AG04450 (cell line): ENCODE results near the gene PARD3. TPM values are rescaled to one million over a fixed set of nuclear protein-coding genes. Genes with fewer than 3 reads are reported as not detected.

Experiments
- CTCF ChIA-PET: fragments of 300-600, 350-600 bp; formaldehyde crosslinking; extraction: SDS; loops from one replicate; lab custom pipeline; 2022; ENCODE audit warnings: antibody characterized with exemption, inconsistent platforms; lab: Charles Lee
- POLR2A ChIA-PET: fragments of 350-600 bp; formaldehyde crosslinking; extraction: SDS; loops from one replicate; lab custom pipeline; 2021; ENCODE audit warnings: antibody characterized with exemption, inconsistent platforms; lab: Yijun Ruan, JAX
- DNase-seq: peaks from one replicate; pipeline ENCODE4 v3.0.0-alpha.2; 2011; ENCODE audit warnings: low read depth, low spot score
- H3K27ac ChIP-seq: one replicate; pipeline ENCODE4 v1.5.1; 2012; ENCODE audit warnings: low read depth, low read length, control low read depth
- H3K27me3 ChIP-seq: one replicate; pipeline ENCODE4 v1.6.0; 2012; ENCODE audit warnings: low read length; ENCODE audit not compliant: control insufficient read depth, insufficient read depth
- H3K4me3 ChIP-seq: 2 replicates; pipeline ENCODE4 v1.5.1; 2011; ENCODE audit warnings: mild to moderate bottlenecking, low read depth, low read length, control low read depth
- H3K9me3 ChIP-seq: 2 replicates; pipeline ENCODE4 v1.5.1; 2012; ENCODE audit warnings: low read length; ENCODE audit not compliant: control insufficient read depth, insufficient read depth
- CTCF ChIP-seq: IDR thresholded peaks from 2 replicates; pipeline ENCODE4 v1.5.1; 2011; ENCODE audit warnings: low read depth, low read length, control low read depth, inconsistent platforms
- polyA plus RNA-seq: library from polyadenylated mRNA; depleted of rRNA; stranded (reverse); fragments of >200 nt; gene quantifications from 2 replicates; pipeline ENCODE4 v1.2.3, GENCODE V29; 2011

The PARD3 gene
- polyA plus RNA-seq, 1 experiment = 43.1 TPM

- H3K27me3 ChIP-seq = no peaks in the 10 kb centered on the region
- ChIA-PET CTCF (no interaction called here), POLR2A (no interaction called here)
- no peaks in the 10 kb centered on the region for H3K9me3 ChIP-seq
- no peak for TF ChIP-seq CTCF
- no peak overlapping the region for H3K27ac ChIP-seq
- no peak for DNase-seq
- H3K4me3 ChIP-seq = no peak overlapping the region
These were observed 601.8 kb downstream of the PARD3 start for GRCh38 chr10:34213193-34213804.

- H3K27ac ChIP-seq = no peak overlapping the region
- DNase-seq = no peak
- no peaks in the 10 kb centered on the region for H3K27me3 ChIP-seq
- TF ChIP-seq CTCF = no peak
- CTCF ChIA-PET = no interaction called here
- POLR2A ChIA-PET = no interaction called here
- H3K4me3 ChIP-seq = no peak overlapping the region
- H3K9me3 ChIP-seq = no peaks in the 10 kb centered on the region
These were observed 607.8 kb downstream of the PARD3 start for GRCh38 chr10:34207343-34207742.

- no peak for DNase-seq
- ChIA-PET POLR2A (no interaction called here), CTCF (no interaction called here)
- no peak overlapping the region for H3K27ac ChIP-seq
- H3K9me3 ChIP-seq = no peaks in the 10 kb centered on the region
- no peaks in the 10 kb centered on the region for H3K27me3 ChIP-seq
- TF ChIP-seq CTCF = no peak
- no peak overlapping the region for H3K4me3 ChIP-seq
These were observed 608.2 kb downstream of the PARD3 start for GRCh38 chr10:34206935-34207268.

GRCh38 chr10:34206078-34206934 is 608.8 kb downstream of the PARD3 start:
- no peak for TF ChIP-seq CTCF
- ChIA-PET CTCF (no interaction called here), POLR2A (no interaction called here)
- no peaks in the 10 kb centered on the region for H3K27me3 ChIP-seq
- no peaks in the 10 kb centered on the region for H3K9me3 ChIP-seq
- no peak overlapping the region for H3K4me3 ChIP-seq
- no peak overlapping the region for H3K27ac ChIP-seq
- no peak for DNase-seq

- POLR2A ChIA-PET = no interaction called here
- no peak overlapping the region for H3K4me3 ChIP-seq
- no peak overlapping the region for H3K27ac ChIP-seq
- DNase-seq = no peak
- no peak for TF ChIP-seq CTCF
- CTCF ChIA-PET = no interaction called here
- no peaks in the 10 kb centered on the region for H3K9me3 ChIP-seq
- H3K27me3 ChIP-seq = no peaks in the 10 kb centered on the region
These were observed 609.6 kb downstream of the PARD3 start for GRCh38 chr10:34205452-34205851.
